ENCODE data around the gene CELF1. TPM values are rescaled to one million over a fixed set of nuclear protein-coding genes. Genes with fewer than 3 reads are reported as not detected.

The CELF1 gene
- total RNA-seq, 1 donor from 2014 or later: 173 TPM

GRCh38 chr11:47573321-47573720, 20.4 kb upstream of the CELF1 start:
- TF ChIP-seq, protein P1, sequence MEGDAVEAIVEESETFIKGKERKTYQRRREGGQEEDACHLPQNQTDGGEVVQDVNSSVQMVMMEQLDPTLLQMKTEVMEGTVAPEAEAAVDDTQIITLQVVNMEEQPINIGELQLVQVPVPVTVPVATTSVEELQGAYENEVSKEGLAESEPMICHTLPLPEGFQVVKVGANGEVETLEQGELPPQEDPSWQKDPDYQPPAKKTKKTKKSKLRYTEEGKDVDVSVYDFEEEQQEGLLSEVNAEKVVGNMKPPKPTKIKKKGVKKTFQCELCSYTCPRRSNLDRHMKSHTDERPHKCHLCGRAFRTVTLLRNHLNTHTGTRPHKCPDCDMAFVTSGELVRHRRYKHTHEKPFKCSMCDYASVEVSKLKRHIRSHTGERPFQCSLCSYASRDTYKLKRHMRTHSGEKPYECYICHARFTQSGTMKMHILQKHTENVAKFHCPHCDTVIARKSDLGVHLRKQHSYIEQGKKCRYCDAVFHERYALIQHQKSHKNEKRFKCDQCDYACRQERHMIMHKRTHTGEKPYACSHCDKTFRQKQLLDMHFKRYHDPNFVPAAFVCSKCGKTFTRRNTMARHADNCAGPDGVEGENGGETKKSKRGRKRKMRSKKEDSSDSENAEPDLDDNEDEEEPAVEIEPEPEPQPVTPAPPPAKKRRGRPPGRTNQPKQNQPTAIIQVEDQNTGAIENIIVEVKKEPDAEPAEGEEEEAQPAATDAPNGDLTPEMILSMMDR (IDR thresholded peaks at IDR 0.05): no peak
- TF ChIP-seq EZH2 (IDR thresholded peaks at IDR 0.05) (no peak), EZH2phosphoT487 (IDR thresholded peaks at IDR 0.05) (no peak)
- Mint-ChIP-seq H3K27ac (no peak overlapping the region), H3K4me3 (no peak overlapping the region), H3K4me1 (peaks cover 22% of the 10 kb centered on the region), H3K36me3 (peaks cover 23% of the 10 kb centered on the region), H3K9me3 (no peaks in the 10 kb centered on the region), H3K27me3 (ENCODE audit: insufficient read depth, low read depth) (peaks cover 5% of the 10 kb centered on the region)
- Histone ChIP-seq H3K4me3 (no peak overlapping the region), H2AFZ (replicated peaks) (no peak overlapping the region), H3K27ac (no peak overlapping the region), H3K36me3 (peaks cover 5% of the 10 kb centered on the region), H3K9ac (no peak overlapping the region), H4K20me1 (ENCODE audit: low read depth) (peaks cover 4% of the 10 kb centered on the region), H3K27me3 (no peaks in the 10 kb centered on the region), H3K4me1 (peaks cover 11% of the 10 kb centered on the region), H3F3A (ENCODE audit: low read depth) (peaks cover 15% of the 10 kb centered on the region), H3K79me2 (ENCODE audit: low read depth) (peaks cover 33% of the 10 kb centered on the region), H3K4me2 (no peak overlapping the region), H3K9me3 (ENCODE audit: low read depth) (no peaks in the 10 kb centered on the region)
- DNase-seq (ENCODE audit: low spot score): no peak

DNA sequence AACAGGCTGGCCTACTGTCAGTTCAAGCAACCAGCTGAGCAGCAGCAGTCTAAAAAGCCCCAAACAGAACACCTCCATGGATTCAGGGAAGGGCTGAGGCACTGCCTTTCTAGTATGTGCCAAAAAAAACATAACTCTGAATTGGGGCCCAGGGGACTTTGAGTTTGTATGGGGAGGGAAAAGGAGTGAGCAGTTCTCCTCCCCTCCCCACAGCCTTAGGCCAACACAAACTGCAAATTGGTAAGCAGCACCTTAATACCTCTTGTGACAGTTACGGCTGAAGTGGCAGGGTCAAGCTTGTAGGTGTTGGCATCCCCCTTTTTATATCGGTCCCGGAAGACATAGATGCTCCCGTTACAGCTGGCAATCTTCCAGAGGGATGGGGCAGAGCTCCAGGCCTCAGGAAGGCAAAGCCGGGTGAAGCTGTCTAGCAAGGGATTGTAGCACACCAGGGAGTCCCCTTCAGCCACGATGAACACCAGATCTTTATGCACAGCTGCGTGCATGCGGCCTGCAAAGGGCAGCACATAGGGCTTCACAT, 19.9 kb upstream of the CELF1 start:
- H3F3A ChIP-seq (ENCODE audit: low read depth): peaks cover 9% of the 10 kb centered on the region
- peaks cover 16% of the 10 kb centered on the region for H3K4me1 Mint-ChIP-seq
- TF ChIP-seq EZH2 (IDR thresholded peaks at IDR 0.05) (no peak), EZH2phosphoT487 (IDR thresholded peaks at IDR 0.05) (no peak)
- TF ChIP-seq, protein P1 (IDR thresholded peaks at IDR 0.05): no peak
- H3K9ac ChIP-seq: no peak overlapping the region
- no peaks in the 10 kb centered on the region for H3K9me3 Mint-ChIP-seq
- H4K20me1 ChIP-seq (ENCODE audit: low read depth): peaks cover 4% of the 10 kb centered on the region
- peaks cover 30% of the 10 kb centered on the region for H3K79me2 ChIP-seq (ENCODE audit: low read depth)
- H3K27me3 Mint-ChIP-seq (ENCODE audit: insufficient read depth, low read depth): peaks cover 6% of the 10 kb centered on the region
- H3K4me1 ChIP-seq: peaks cover 6% of the 10 kb centered on the region
- no peak overlapping the region for H3K4me2 ChIP-seq
- H3K36me3 ChIP-seq: peaks cover 5% of the 10 kb centered on the region
- no peak for DNase-seq (ENCODE audit: low spot score)
- peaks cover 21% of the 10 kb centered on the region for H3K36me3 Mint-ChIP-seq
- H3K27me3 ChIP-seq: no peaks in the 10 kb centered on the region
- no peaks in the 10 kb centered on the region for H3K9me3 ChIP-seq (ENCODE audit: low read depth)
- H3K4me3 Mint-ChIP-seq: no peak overlapping the region
- H3K27ac Mint-ChIP-seq: no peak overlapping the region
- no peak overlapping the region for H2AFZ ChIP-seq (replicated peaks)
- H3K4me3 ChIP-seq: no peak overlapping the region
- no peak overlapping the region for H3K27ac ChIP-seq

- H3K27ac Mint-ChIP-seq: no peak overlapping the region
- no peak overlapping the region for H3K4me3 Mint-ChIP-seq
- Histone ChIP-seq H3K4me1 (no peaks in the 10 kb centered on the region), H3K36me3 (peaks cover 5% of the 10 kb centered on the region), H3F3A (ENCODE audit: low read depth) (peaks cover 6% of the 10 kb centered on the region), H4K20me1 (ENCODE audit: low read depth) (peaks cover 4% of the 10 kb centered on the region), H3K79me2 (ENCODE audit: low read depth) (peaks cover 30% of the 10 kb centered on the region), H3K9ac (peak overlapping the region; percentile 18), H3K4me3 (no peak overlapping the region), H3K4me2 (no peak overlapping the region), H3K27ac (no peak overlapping the region), H2AFZ (replicated peaks) (no peak overlapping the region), H3K9me3 (ENCODE audit: low read depth) (no peaks in the 10 kb centered on the region), H3K27me3 (no peaks in the 10 kb centered on the region)
- TF ChIP-seq, protein P1 (IDR thresholded peaks at IDR 0.05): no peak
- TF ChIP-seq EZH2 (IDR thresholded peaks at IDR 0.05) (no peak), EZH2phosphoT487 (IDR thresholded peaks at IDR 0.05) (no peak)
- peaks cover 4% of the 10 kb centered on the region for H3K27me3 Mint-ChIP-seq (ENCODE audit: insufficient read depth, low read depth)
- peaks cover 16% of the 10 kb centered on the region for H3K36me3 Mint-ChIP-seq
- H3K4me1 Mint-ChIP-seq: peaks cover 8% of the 10 kb centered on the region
- H3K9me3 Mint-ChIP-seq: no peaks in the 10 kb centered on the region
- DNase-seq (ENCODE audit: low spot score): no peak
These were observed 19.0 kb upstream of the CELF1 start for GRCh38 chr11:47571895-47572294.

Measured in neural progenitor cell (in vitro differentiated cells).